ENCODE measurements around the gene IGSF21. TPM values are rescaled to one million over a fixed set of nuclear protein-coding genes. Genes with fewer than 3 reads are reported as not detected.

The IGSF21 gene
- total RNA-seq, 1 experiment from 2014 or later = 30.5 TPM

- TF ChIP-seq GTF2I (CRISPR knock-in tag; conservative IDR thresholded peaks at IDR 0.05) (peak; percentile 89), ZNF396 (CRISPR knock-in tag; IDR thresholded peaks at IDR 0.05; ENCODE audit: borderline replicate concordance) (0 out of 2 replicates have a peak, but pooled peaks have one; percentile 74), NR2C2 (CRISPR knock-in tag; IDR thresholded peaks at IDR 0.05) (no peak), ARID4B (CRISPR knock-in tag; IDR thresholded peaks at IDR 0.05; ENCODE audit: borderline replicate concordance) (no peak), MXD4 (CRISPR knock-in tag; IDR thresholded peaks at IDR 0.05; ENCODE audit: borderline replicate concordance) (0 out of 2 replicates have a peak, but pooled peaks have one; percentile 33), ZNF671 (CRISPR knock-in tag; IDR thresholded peaks at IDR 0.05) (no peak), CBFB (CRISPR knock-in tag; IDR thresholded peaks at IDR 0.05; ENCODE audit: low read depth) (no peak), ZNF263 (CRISPR knock-in tag; IDR thresholded peaks at IDR 0.05; ENCODE audit: low read depth) (no peak)
- TF ChIP-seq, protein P1, sequence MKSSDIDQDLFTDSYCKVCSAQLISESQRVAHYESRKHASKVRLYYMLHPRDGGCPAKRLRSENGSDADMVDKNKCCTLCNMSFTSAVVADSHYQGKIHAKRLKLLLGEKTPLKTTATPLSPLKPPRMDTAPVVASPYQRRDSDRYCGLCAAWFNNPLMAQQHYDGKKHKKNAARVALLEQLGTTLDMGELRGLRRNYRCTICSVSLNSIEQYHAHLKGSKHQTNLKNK (CRISPR knock-in tag; IDR thresholded peaks at IDR 0.05) = no peak
- TF ChIP-seq, protein P2, sequence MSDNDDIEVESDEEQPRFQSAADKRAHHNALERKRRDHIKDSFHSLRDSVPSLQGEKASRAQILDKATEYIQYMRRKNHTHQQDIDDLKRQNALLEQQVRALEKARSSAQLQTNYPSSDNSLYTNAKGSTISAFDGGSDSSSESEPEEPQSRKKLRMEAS (CRISPR knock-in tag; IDR thresholded peaks at IDR 0.05) = no peak
- Mint-ChIP-seq H3K27me3 (ENCODE audit: low read depth) (peaks cover 6% of the 10 kb centered on the region; the same call in 1 of the 2 replicates), H3K4me1 (peaks cover 84% of the 10 kb centered on the region), H3K9me3 (peaks cover 19% of the 10 kb centered on the region), H3K4me3 (peak overlapping the region; percentile 12; the same call in 1 of the 2 replicates), H3K36me3 (peaks cover 23% of the 10 kb centered on the region), H3K27ac (peak overlapping the region; percentile 98)
- ATAC-seq (0 out of 2 replicates have a peak, but pooled peaks have one; percentile 5), DNase-seq (ENCODE audit: low spot score) (no peak)
- POLR2A ChIA-PET = no interaction called here
- CTCF ChIA-PET = interaction anchor here (0.5 to 2.7 kb wide), 6 partner anchors 62 to 164 kb away, joined by 3 to 8 read pairs (median 4); no protein-coding TSS in a partner anchor
Measured at GRCh38 chr1:18417316-18418269, 310.0 kb downstream of the IGSF21 start.

GRCh38 chr1:18419113-18419844 is 311.7 kb downstream of the IGSF21 start:
- Mint-ChIP-seq H3K27me3 (ENCODE audit: low read depth) (no peaks in the 10 kb centered on the region), H3K9me3 (peaks cover 10% of the 10 kb centered on the region), H3K36me3 (peaks cover 9% of the 10 kb centered on the region), H3K27ac (peak overlapping the region; percentile 98), H3K4me3 (peak overlapping the region; percentile 14), H3K4me1 (peaks cover 76% of the 10 kb centered on the region)
- 0 out of 2 replicates have a peak, but pooled peaks have one; percentile 20 for TF ChIP-seq ETV6 (CRISPR knock-in tag; IDR thresholded peaks at IDR 0.05)
- TF ChIP-seq, protein P3, sequence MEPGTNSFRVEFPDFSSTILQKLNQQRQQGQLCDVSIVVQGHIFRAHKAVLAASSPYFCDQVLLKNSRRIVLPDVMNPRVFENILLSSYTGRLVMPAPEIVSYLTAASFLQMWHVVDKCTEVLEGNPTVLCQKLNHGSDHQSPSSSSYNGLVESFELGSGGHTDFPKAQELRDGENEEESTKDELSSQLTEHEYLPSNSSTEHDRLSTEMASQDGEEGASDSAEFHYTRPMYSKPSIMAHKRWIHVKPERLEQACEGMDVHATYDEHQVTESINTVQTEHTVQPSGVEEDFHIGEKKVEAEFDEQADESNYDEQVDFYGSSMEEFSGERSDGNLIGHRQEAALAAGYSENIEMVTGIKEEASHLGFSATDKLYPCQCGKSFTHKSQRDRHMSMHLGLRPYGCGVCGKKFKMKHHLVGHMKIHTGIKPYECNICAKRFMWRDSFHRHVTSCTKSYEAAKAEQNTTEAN (CRISPR knock-in tag; IDR thresholded peaks at IDR 0.05) = no peak
- TF ChIP-seq, protein P4, sequence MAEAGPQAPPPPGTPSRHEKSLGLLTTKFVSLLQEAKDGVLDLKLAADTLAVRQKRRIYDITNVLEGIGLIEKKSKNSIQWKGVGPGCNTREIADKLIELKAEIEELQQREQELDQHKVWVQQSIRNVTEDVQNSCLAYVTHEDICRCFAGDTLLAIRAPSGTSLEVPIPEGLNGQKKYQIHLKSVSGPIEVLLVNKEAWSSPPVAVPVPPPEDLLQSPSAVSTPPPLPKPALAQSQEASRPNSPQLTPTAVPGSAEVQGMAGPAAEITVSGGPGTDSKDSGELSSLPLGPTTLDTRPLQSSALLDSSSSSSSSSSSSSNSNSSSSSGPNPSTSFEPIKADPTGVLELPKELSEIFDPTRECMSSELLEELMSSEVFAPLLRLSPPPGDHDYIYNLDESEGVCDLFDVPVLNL (CRISPR knock-in tag; IDR thresholded peaks at IDR 0.05; ENCODE audit: borderline replicate concordance, low read depth) = no peak
- CTCF ChIA-PET = interaction anchor here (0.7 to 2.7 kb wide), 9 partner anchors 10 to 184 kb away, joined by 3 to 14 read pairs (median 6); no protein-coding TSS in a partner anchor
- POLR2A ChIA-PET = interaction anchor here (0.6 to 0.7 kb wide), 2 partner anchors 47 to 441 kb away, joined by 3 to 7 read pairs; no protein-coding TSS in a partner anchor
- ATAC-seq (peak; percentile 71), DNase-seq (ENCODE audit: low spot score) (no peak)

All from WTC11 (cell line).